GM12891 (cell line): Measurements from ENCODE around the gene GLIPR1L1.

Experiments used
- PAX5 ChIP-seq: IDR thresholded peaks from 2 replicates; pipeline ENCODE4 v1.6.1; 2011; ENCODE audit warnings: low read length, moderate library complexity, mild to moderate bottlenecking; ENCODE audit not compliant: insufficient read depth, severe bottlenecking
- POLR2A ChIP-seq: IDR thresholded peaks from 2 replicates; pipeline ENCODE4 v1.6.1; 2011; ENCODE audit warnings: low read depth, low read length, control low read depth
- POLR2AphosphoS5 ChIP-seq: IDR thresholded peaks from 2 replicates; pipeline ENCODE4 v1.6.1; 2011; ENCODE audit warnings: low read depth, low read length, control low read depth
- SPI1 ChIP-seq: IDR thresholded peaks from 2 replicates; pipeline ENCODE4 v1.6.1; 2011; ENCODE audit warnings: low read depth, low read length, control low read depth
- TAF1 ChIP-seq: IDR thresholded peaks from 2 replicates; pipeline ENCODE4 v1.6.1; 2011; ENCODE audit warnings: low read depth, low read length, control low read depth

GRCh38 chr12:75302781-75303180 is 31.7 kb upstream of the GLIPR1L1 start:
- TF ChIP-seq TAF1 (no peak), POLR2A (no peak), POLR2AphosphoS5 (no peak), SPI1 (no peak), PAX5 (no peak)
